ENCODE data around the gene TMEM135.
"Not testable (repeated sequence)": the region's sequence is repeated elsewhere in the genome, so short reads cannot be mapped to it uniquely, and the experiment has no call there.

GRCh38 chr11:87149782-87150181, 112.0 kb downstream of the TMEM135 start:
- not testable (repeated sequence) for TF ChIP-seq CTCF (IDR thresholded peaks at IDR 0.05; ENCODE audit: insufficient read depth, low read depth, low read length); EZH2 (IDR thresholded peaks at IDR 0.05; ENCODE audit: insufficient read depth, low read length)
